SK-MEL-5 (cell line): Measurements from ENCODE around the gene NGFR. TPM values are rescaled to one million over a fixed set of nuclear protein-coding genes. Genes with fewer than 3 reads are reported as not detected.

Experiments used
- small RNA-seq, 2 experiments: library from RNA; depleted of rRNA; stranded (forward); fragments of <200 nt; gene quantifications; one replicate each; pipeline ENCODE3, GENCODE V24; 2014
- total RNA-seq: library from RNA; depleted of rRNA; stranded (reverse); fragments of >200 nt; shearing (Covaris generic); gene quantifications from 2 replicates; pipeline ENCODE4 v1.2.3, GENCODE V29; 2014; rRNA removed

NGFR gene
- total RNA-seq, 1 experiment from 2014 or later = 0.13 TPM

Small RNA genes within 50 kb of the gene (small RNA-seq; reads per million reads assigned to genes)
- 0 reads per million in 2 experiments for gene MIR6165

Other genes starting within 250 kb of the NGFR start
- 36.0 and 36.9 TPM in 2 replicates for gene ZNF652, start 133.0 kb upstream of the NGFR start, total RNA-seq
- gene PHB1, start 80.4 kb upstream of the NGFR start, total RNA-seq = 373 and 401 TPM in 2 replicates
- 0.26 and 0.35 TPM in 2 replicates for gene NXPH3, start 80.6 kb downstream of the NGFR start, total RNA-seq
- gene SPOP, start 182.8 kb downstream of the NGFR start, total RNA-seq = 28.4 and 41.4 TPM in 2 replicates
- gene SLC35B1, start 212.7 kb downstream of the NGFR start, total RNA-seq = 91.6 and 109 TPM in 2 replicates